ENCODE measurements around the gene SYNC. TPM values are rescaled to one million over a fixed set of nuclear protein-coding genes. Genes with fewer than 3 reads are reported as not detected.

Gene SYNC
- total and polyA plus RNA-seq, 9 of the 15 experiments (the other 6 are each of a cell fraction or from before 2014, with no cell fraction given): 0.49 to 1.1 (median 0.87) TPM

- no peak for TF ChIP-seq TRIM24 (IDR thresholded peaks at IDR 0.05)
- TF ChIP-seq ZFX (CRISPR knock-in tag; IDR thresholded peaks at IDR 0.05): no peak; the same call in 1 of the 2 replicates
- TF ChIP-seq XRCC4 (IDR thresholded peaks at IDR 0.05; ENCODE audit: extremely low read depth, insufficient read depth, insufficient read length): no peak
- no peak; the same call in 1 of the 2 replicates for TF ChIP-seq STAT6 (CRISPR knock-in tag; IDR thresholded peaks at IDR 0.05)
- no peak for TF ChIP-seq ZFPM2 (CRISPR knock-in tag; IDR thresholded peaks at IDR 0.05)
- TF ChIP-seq HDAC3 (IDR thresholded peaks at IDR 0.05; ENCODE audit: borderline replicate concordance, partially characterized antibody): no peak
- peak; percentile 90 for TF ChIP-seq SPI1 (IDR thresholded peaks at IDR 0.05; ENCODE audit: borderline replicate concordance, low read depth, low read length)
- peak; percentile 74 for TF ChIP-seq ASH1L (IDR thresholded peaks at IDR 0.05; ENCODE audit: borderline replicate concordance, low read depth, partially characterized antibody)
- TF ChIP-seq SMAD4 (CRISPR knock-in tag; conservative IDR thresholded peaks at IDR 0.05): no peak
- peak; percentile 99 for TF ChIP-seq GATA2 (CRISPR knock-in tag; IDR thresholded peaks at IDR 0.05)
- no peak for TF ChIP-seq MCM2 (IDR thresholded peaks at IDR 0.05; ENCODE audit: low read depth)
- no peak for TF ChIP-seq CXXC5 (CRISPR knock-in tag; IDR thresholded peaks at IDR 0.05)
- peak in 1 of 2 experiments; percentile 61; a peak in 1 of 4 replicates for TF ChIP-seq KDM4B (IDR thresholded peaks at IDR 0.05; ENCODE audit: borderline replicate concordance in 2 of 2, low read depth in 1 of 2)
- TF ChIP-seq SREBF1 (IDR thresholded peaks at IDR 0.05; ENCODE audit: borderline replicate concordance, low read depth, low read length): 0 out of 2 replicates have a peak, but pooled peaks have one; percentile 2
- TF ChIP-seq ZNF398 (CRISPR knock-in tag; IDR thresholded peaks at IDR 0.05): no peak
- no peak for TF ChIP-seq USF2 (CRISPR knock-in tag; IDR thresholded peaks at IDR 0.05)
- TF ChIP-seq NFE2 (IDR thresholded peaks at IDR 0.05; ENCODE audit: low read depth): no peak
- TF ChIP-seq DNMT1 (IDR thresholded peaks at IDR 0.05): peak; percentile 84; the same call in 1 of the 2 replicates
- TF ChIP-seq CBX2 (IDR thresholded peaks at IDR 0.05; ENCODE audit: insufficient read depth, low read length, poor library complexity, severe bottlenecking): no peak
- TF ChIP-seq SNRNP70 (optimal IDR thresholded peaks at IDR 0.05; ENCODE audit: low read depth, low read length): no peak
- no peak for TF ChIP-seq NCOA2 (IDR thresholded peaks at IDR 0.05; ENCODE audit: partially characterized antibody in 2 of 2)
- peak; percentile 67 for TF ChIP-seq NFIC (IDR thresholded peaks at IDR 0.05)
- no peak for TF ChIP-seq MEIS2 (IDR thresholded peaks at IDR 0.05; ENCODE audit: partially characterized antibody)
- TF ChIP-seq RNF2 (IDR thresholded peaks at IDR 0.05): no peak
- TF ChIP-seq MED1 (CRISPR knock-in tag; IDR thresholded peaks at IDR 0.05; ENCODE audit: borderline replicate concordance): no peak
- TF ChIP-seq ATF1 (CRISPR knock-in tag; IDR thresholded peaks at IDR 0.05): no peak
- no peak; the same call in 1 of the 2 replicates for TF ChIP-seq ATF1 (tag; IDR thresholded peaks at IDR 0.05)
Observed at GRCh38 chr1:32650248-32650751, 52.3 kb downstream of the SYNC start, which contains the start of gene ZBTB8OS (continued).

All from K562 (cell line).